ENCODE results near the gene RAE1. TPM values are rescaled to one million over a fixed set of nuclear protein-coding genes. Genes with fewer than 3 reads are reported as not detected.

Gene RAE1
- total and polyA plus RNA-seq, 2 of the 4 experiments (the other 2 are of a cell fraction), result 32.8 to 80.5 TPM

- Histone ChIP-seq H2AK9ac (replicated peaks; ENCODE audit: low read depth, low read length, poor library complexity) (no peak overlapping the region), H3K36me3 (ENCODE audit: control insufficient read depth, insufficient read depth, low read length) (peaks cover 17% of the 10 kb centered on the region), H3K27me3 (ENCODE audit: control insufficient read depth, insufficient read depth, low read length) (no peaks in the 10 kb centered on the region), H3K23ac (ENCODE audit: low read depth, low read length) (no peak overlapping the region), H2BK5ac (ENCODE audit: low read depth, low read length, poor library complexity, severe bottlenecking) (no peak overlapping the region), H4K5ac (ENCODE audit: low read depth, low read length) (no peak overlapping the region), H3K79me1 (ENCODE audit: low read depth in 1 of 2, low read length in 2 of 2) (no peaks in the 10 kb centered on the region), H3K4me1 (ENCODE audit: control insufficient read depth, insufficient read depth, low read length) (peaks cover 2% of the 10 kb centered on the region; the same call in 1 of the 2 replicates), H2AFZ (replicated peaks; ENCODE audit: low read length, poor library complexity) (no peak overlapping the region), H3K9me3 (ENCODE audit: control insufficient read depth, insufficient read depth, low read length) (no peaks in the 10 kb centered on the region), H2BK20ac (ENCODE audit: low read depth, low read length) (no peak overlapping the region), H3K9ac (ENCODE audit: low read depth, low read length) (no peak overlapping the region), H4K8ac (ENCODE audit: low read depth in 2 of 2, low read length in 2 of 2) (no peak overlapping the region), H3K4me2 (ENCODE audit: low read depth, low read length) (no peak overlapping the region), H3K4me3 (ENCODE audit: insufficient read depth, low read depth, low read length) (no peak overlapping the region), H3K9me1 (ENCODE audit: insufficient read depth, low read length) (no peaks in the 10 kb centered on the region; the same call in 1 of the 2 replicates), H3K27ac (ENCODE audit: insufficient read depth, low read length) (no peak overlapping the region), H3K4ac (ENCODE audit: low read depth, low read length) (no peak overlapping the region), H2BK15ac (ENCODE audit: low read depth, low read length) (no peak overlapping the region), H3K56ac (ENCODE audit: extremely low read depth, insufficient read depth, low read length) (no peak overlapping the region), H2AK5ac (ENCODE audit: low read depth, low read length) (no peak overlapping the region), H4K20me1 (ENCODE audit: insufficient read depth, low read length) (no peaks in the 10 kb centered on the region), H2BK120ac (ENCODE audit: low read depth, low read length) (no peak overlapping the region), H4K91ac (ENCODE audit: insufficient read depth, low read depth, low read length) (no peak overlapping the region), H3K14ac (replicated peaks; ENCODE audit: low read depth, low read length) (no peak overlapping the region), H3K18ac (ENCODE audit: low read depth, low read length) (no peak overlapping the region)
- in situ Hi-C loops (cut with MboI; ENCODE audit: low sequenced_read_pairs), result no loop called here
- WGBS, 2 experiments (ENCODE audit: extremely low coverage in 2 of 2, insufficient read length in 1 of 2), result 90% methylated on average over 7 of the region's 29 CpGs; no CpG with 5 or more reads in 1 of the 2 experiments
- dilution Hi-C loops (cut with HindIII; ENCODE audit: low sequenced_read_pairs, unreplicated experiment), result no loop called here
- no TSS peak for BruUV-seq (replicated peaks)
- DNase-seq, result no peak
- CTCF ChIA-PET, result no interaction called here
- POLR2A ChIA-PET (ENCODE audit: unreplicated experiment), result no interaction called here
- TF ChIP-seq USF2 (IDR thresholded peaks at IDR 0.05; ENCODE audit: low read depth, low read length), result no peak
- TF ChIP-seq POLR2A (IDR thresholded peaks at IDR 0.05; ENCODE audit: low read depth, low read length), result no peak
- no peak for TF ChIP-seq RAD21 (IDR thresholded peaks at IDR 0.05; ENCODE audit: low read length)
- TF ChIP-seq RFX5 (IDR thresholded peaks at IDR 0.05; ENCODE audit: low read depth, low read length), result no peak
- TF ChIP-seq BHLHE40 (IDR thresholded peaks at IDR 0.05; ENCODE audit: low read depth, low read length), result no peak
- TF ChIP-seq SMC3 (IDR thresholded peaks at IDR 0.05; ENCODE audit: low read depth, low read length), result no peak
- TF ChIP-seq MXI1 (IDR thresholded peaks at IDR 0.05; ENCODE audit: borderline replicate concordance, low read depth, low read length), result no peak
- TF ChIP-seq NFE2L2 (IDR thresholded peaks at IDR 0.05; ENCODE audit: low read depth, low read length), result no peak
- TF ChIP-seq MAZ (IDR thresholded peaks at IDR 0.05; ENCODE audit: borderline replicate concordance, low read depth, low read length), result no peak
- no peak for TF ChIP-seq CEBPB (IDR thresholded peaks at IDR 0.05; ENCODE audit: low read depth, low read length)
- TF ChIP-seq FOS (IDR thresholded peaks at IDR 0.05; ENCODE audit: low read depth, low read length), result no peak
- TF ChIP-seq CTCF (conservative IDR thresholded peaks at IDR 0.05; ENCODE audit: low read depth, low read length), result no peak
- TF ChIP-seq CHD1 (IDR thresholded peaks at IDR 0.05; ENCODE audit: low read depth, low read length), result no peak
- no peak for TF ChIP-seq MAFK (IDR thresholded peaks at IDR 0.05; ENCODE audit: low read depth, low read length)
- TF ChIP-seq ELK1 (IDR thresholded peaks at IDR 0.05; ENCODE audit: borderline replicate concordance, low read depth, low read length), result no peak
- no peak for TF ChIP-seq RCOR1 (IDR thresholded peaks at IDR 0.05; ENCODE audit: insufficient replicate concordance, low read length)
- ATAC-seq (ENCODE audit: low read depth), result no peak
- intact Hi-C loops (cut with micrococcal nuclease), result no loop called here
These were observed 57.6 kb downstream of the RAE1 start for GRCh38 chr20:57408536-57409233.

Measured in IMR-90 (cell line).